Hematopoietic multipotent progenitor cell treated with erythropoietin and hydrocortisone succinate and interleukin-3 and kit ligand, for 8 days (in vitro differentiated cells): Measurements from ENCODE around the gene FOXA1.

Experiments used
- DNase-seq: peaks from one replicate; pipeline ENCODE4 v3.0.0-alpha.2; 2015

Gene FOXA1

DNA sequence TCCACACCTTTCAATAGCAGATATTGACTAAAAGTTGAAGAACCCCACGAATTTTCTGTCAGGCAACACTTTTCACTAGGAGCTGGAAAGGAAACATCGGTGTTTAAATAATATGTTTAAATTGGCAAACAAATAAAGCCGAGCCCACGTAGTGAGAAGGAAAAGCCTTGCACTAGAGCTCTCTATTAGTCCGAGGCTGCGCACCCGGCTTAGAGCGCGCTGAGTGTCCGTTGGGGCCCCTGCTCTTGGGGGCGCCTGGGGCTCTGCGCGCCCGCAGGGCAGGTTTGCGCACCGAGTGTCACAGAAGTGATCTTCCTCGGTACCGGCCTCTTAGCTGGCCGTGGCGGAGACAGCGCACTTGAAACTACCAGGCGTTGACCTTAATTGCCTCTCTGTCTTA lies 6.8 kb upstream of the FOXA1 start:
- DNase-seq, result no peak

DNA sequence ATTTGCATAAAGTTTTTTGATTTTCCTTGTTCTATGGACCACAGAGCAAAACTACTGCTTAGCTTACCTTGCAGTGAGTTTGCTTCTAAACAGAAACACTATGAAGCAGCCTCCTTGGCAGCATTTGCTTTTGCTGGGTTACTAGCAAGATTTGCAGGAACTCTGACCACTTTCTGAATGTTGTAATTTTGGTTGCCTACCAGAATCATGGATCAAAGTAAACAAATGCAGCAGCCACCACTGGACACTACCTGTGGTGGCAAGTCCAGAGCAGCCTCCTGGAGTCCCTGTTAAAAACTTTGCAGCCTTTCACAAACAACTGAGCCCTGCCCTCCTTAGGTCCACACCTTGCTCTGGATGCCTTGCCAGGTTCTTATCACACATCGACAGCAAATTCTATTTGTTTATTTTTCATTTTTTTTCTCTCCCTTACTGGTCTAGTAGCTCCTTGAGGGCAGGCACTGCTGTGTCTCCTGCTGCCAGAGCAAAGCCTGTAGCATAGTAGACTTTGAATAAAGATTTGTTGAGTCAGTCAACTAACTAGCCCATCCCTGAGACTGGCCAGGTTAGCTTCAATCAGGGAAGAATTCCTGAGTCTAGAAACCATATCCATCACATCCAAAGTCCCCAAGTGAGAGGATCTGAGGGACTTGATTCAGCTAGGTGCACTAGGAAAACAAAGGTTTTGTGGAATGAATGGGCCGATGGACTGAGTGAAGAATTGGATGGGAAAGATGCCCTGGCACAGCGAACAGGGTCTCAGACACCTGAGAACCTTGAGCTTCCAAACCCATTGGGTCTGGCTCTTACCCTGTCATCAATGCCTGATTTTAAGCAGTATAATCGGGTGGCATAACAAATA lies 6.1 kb upstream of the FOXA1 start:
- DNase-seq, result no peak

DNA sequence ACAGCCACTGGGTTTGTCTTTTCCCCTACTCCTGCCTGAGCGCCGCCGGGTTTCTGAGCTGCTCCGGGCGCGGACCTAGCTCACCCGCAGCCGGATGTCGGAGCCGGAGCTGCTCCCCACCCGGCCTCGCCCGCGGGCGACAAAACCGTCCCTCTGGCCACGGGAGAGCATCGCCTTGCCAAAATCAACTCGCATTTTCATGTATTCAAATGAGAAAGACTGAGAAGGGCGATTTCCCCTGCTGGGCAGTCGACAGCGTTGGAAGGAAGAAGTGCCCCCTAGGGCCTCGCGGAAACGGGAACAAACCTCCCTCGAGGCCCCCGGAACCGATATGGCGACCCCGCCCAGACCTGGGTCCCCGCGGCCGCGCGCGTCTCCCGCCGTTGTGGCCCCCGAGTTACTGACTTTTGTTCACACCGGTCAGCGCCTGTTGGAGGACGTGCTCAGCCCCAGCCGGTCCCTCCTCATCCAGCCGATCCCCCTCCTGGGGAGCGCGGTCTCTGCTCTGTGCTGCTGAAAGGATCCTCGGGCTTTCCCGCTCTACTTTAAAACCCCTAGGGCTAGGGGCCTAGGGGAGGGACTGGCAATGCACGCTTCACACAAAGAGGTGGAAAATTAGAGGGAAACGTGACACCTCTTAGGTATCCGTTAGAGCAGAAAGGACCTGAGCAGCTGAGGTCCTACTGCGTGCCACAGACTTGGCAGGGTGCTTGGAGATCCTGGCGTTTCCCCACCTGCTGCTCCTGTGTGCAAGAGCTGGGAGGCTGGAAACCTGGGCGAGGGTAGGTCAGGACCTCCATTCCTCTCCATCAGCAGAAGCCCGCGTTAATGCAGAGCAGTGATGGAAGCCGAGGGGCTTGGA lies 4.7 kb upstream of the FOXA1 start:
- no peak for DNase-seq

DNA sequence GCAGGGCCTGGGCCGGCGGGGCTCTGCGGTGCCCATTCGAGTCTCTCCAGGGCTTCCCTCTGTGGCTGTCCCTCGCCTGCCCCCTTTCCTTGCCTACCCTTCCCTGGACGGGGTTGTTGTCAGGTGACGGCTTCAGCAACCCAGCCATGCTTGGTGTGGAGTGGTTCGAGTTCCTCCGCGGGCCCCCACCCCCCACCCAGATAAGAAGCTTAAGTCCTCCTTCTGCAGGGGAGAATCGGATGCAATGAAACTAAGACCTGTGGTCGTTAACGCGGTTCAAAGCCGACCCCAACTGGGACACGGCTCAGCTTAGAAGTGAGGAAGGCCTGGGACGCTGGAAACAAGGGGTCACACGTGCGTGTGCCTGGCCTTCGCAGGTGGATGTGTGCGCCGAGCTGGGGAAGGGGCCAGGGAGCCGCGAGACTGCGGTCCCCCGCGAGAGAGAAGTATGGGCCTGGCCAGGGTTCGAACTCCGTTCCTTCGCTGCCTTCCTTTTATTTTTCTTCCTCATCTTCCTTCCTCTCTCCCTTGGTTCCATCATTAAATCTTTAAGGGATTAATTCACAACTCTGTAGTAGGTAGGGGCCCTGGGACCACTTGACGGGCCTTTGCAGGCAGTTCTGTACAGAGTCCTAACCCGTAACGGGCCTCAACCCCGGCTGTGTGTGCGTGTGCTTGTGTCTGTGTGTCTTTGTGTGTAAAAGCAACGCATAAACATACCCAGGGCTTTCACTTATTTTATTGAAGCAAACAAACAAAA lies 3.9 kb upstream of the FOXA1 start:
- no peak for DNase-seq

DNA sequence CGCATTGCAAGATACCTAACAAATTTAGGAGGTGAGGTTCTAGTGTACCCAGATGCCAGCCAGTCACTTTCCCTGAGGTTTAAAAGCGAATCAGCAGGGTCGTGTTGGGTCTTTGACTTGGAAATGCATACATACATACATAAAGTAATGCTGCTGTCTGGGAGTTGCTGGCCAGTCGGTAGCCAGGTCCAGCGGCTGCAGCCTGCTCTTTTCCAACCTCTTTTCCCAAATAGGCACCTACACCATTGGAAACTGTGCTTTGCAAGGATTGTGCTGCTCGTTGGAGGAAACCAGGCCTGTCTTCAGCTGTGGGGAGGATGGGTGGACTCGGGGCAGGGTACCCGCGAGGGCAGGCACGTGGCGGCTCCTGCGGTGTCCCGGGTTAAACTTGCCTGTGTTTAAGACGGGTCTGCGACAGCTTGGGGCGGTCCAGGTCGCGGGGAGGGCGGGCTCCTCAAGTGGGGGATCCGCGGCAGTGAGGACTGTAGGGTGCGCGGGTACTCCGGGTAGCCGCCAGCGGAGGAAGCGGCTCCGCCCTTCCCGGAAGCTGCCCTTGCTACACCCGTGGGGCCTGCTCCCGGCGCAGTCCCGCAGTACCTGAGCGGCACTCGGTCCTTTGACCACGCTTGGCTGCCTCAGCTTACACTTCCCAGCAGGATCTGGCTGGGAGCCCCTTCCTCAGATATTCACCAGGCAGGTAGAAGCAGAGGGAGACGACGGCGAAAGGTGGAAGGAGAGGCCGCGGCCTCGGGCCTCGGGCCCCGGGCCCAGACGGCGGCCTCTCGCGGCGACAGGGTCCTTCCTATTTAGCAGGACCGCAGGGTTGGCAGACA lies 3.1 kb upstream of the FOXA1 start:
- DNase-seq, result no peak

DNA sequence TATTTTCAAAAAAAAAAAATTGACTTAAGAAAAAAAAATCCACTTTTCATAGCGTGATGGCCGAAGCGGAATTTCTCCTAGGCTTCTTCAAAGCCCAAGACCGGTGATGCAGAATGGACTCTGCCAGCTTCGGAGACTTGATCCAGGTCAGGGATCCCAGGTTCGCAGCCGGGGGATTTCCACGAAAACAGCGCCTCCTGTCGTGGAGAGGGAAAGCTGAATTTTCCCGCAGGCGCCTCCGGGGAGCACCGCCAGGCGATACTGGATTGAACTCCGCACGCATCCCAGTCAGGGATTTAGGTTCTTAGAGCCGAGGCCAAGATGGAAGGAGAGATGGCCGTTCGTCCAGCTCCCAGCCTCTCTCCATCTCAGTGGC lies 2.5 kb upstream of the FOXA1 start:
- DNase-seq, result no peak

DNA sequence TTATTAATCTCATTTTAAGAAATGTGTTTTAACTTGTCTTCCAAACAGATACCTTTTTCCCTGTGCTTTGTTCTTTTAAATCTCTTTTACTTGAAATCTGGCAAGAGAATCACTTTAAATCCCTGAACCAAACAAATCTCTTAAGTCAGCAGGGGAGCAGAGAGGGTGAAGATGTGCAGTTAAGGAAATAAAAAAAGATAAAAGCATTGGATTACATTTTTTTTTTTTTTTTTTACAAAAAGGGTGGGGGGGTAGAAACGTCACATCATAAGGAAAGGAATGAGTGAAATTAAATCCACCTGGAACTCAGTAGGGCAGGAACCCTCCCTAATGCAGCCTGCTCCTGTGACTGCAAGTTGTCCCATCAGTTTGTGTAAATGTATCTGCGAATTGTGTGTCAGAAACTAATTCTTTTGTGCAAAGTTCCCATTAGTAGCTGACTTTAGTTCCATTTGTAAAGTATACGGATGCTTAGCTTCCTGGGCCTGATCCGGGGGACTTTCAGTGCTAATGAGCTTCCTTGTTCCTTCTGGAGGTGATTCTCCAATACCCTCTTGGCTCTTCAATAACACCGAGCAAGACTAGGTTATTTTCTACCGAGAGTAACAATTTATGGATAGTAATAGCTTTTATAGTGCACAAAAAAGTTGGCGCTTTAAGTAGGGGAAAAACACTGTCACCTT lies 1.9 kb upstream of the FOXA1 start:
- DNase-seq, result no peak

DNA sequence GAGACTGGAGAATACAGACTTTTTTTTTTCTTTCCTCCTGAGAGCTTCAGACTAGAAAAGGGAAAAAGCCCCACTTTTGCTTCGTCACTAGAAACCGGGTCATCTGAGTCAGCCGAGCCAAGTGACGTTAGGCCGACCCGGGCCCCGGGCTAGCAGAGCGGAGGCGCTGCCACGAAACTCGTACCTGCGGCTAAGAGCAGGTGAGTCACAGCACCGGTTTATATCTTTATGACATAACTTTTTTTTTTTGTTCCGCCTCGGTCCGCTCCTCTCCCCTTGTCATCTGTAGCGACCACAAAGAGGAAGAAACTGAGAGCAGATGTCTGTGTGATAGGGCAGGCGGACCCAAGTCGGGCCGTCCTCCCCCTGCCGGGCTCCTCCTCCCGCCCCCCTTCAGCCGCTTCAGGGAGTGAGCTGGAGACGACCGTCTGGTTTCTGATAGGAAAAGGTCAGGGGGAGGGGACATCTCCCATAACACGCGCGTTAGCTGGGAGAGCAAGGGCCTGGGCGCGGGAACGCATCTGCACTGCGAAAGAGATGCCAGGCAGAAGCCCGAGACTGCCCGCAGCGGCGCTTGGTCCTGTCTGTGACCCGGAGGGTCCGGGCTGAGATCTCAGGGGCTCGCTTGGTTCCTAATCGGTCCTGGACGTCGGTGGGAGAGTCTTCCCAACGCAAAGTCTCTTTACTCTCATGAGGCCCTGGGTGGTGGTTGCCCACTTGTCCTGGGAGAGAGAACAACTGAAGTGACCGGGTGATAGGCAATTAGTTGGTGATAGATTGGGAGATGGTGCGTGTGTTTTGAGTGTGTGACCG lies 966 bp upstream of the FOXA1 start:
- peak; percentile 34 for DNase-seq

DNA sequence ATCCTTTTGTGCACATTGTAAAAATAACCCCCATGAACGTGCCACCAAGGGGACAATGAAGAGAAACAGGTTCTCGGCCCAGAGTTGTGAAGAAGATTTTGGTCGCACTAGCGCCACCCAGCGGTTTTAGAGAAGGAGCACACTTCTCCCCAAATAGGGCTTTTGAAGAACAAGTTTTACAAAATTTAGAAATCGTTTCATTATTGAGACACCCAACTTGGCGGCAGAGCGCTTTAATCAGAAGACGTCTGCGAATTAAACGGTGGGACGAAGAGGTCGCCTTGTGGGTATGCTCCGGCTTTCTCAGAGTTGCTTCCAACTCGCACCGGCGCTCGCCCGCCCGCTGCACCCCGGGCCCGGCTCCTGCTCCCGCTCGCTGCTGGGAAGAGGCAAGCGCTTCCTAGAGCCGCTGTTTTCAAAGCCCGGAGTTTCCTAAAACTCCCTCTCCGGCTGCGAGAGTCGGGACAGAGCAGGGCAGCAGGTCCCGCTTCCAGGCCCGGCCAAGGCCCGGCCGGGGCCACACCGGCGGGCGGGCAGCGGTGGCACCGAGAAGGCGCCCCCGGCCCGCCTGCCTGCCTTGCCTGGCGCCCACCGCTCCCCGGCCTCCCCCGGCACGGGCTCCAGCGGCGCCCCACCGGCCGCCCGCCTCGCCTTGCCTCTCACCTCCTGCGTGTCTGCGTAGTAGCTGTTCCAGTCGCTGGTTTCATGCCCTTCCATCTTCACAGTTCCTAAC lies 645 bp downstream of the FOXA1 start:
- peak; percentile 89 for DNase-seq

DNA sequence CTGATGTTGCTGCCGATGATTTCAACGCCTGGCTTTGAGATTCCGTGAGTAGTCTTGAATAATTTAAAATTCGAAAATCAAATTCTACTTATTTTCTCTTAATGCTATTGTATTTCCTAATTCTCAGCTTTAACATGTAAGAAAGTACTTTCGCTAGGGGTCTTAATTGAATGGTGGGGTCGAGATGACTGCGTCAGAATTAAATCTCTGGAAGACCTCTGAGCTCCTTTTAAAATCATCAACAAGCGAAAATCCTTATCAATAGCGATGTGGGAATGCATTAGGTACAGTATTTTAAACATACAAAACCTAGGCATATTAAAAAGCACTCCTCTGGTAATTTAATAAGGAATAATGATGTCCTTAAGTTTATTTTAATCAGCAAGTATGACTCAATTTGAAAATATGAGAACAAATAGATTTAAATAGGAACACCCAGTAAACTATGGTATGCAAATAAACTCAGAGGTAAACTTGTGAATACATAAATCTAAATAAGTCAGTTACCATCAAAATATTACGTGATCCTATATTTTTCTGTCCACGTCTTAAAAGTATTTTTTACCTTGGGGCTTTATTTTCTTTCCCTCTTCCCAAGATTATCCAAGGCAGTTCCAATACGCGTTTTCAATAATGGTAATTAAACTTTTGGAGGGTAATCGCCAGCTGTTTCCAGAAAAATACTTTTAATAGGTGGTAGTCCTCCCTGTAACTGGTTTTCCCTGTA lies 1.4 kb downstream of the FOXA1 start:
- no peak for DNase-seq

DNA sequence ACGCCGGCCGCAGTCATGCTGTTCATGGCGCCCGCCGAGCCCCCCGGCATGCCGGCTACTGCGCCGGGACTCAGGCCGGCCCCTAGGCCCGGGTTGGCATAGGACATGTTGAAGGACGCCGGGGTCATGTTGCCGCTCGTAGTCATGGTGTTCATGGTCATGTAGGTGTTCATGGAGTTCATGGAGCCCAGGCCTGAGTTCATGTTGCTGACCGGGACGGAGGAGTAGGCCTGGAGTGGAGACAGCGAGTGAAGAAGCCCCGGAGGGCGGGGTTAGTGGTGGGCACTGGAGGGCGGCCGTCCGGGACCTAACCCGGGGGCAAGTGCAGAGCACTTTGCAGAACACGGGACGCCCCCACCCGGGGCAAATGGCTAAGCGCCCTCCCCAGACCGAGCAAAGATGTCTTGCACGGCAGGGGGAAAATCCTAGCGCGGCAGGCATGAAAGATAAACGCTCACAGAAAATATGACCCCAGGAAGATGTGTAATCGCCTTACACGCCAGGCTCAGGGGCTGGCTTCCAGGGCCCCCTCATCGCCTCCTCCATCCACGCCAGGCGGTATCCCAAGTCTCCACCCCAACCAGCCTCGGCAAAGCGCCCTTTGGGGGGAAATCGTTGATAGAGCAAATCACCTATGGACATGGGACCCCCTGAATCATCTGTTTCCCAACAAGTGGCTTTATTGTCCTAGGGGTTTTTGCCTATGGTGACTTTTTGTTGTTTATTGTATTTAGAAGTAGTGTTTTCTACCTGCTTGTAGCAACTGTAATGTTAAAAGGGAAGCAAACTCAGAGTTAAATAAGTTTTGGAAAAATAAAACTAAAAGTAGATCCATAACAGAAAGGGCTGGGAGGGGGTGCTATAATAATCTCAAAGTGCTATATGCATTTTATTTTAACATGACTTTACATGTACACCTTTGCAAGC lies 2.3 kb downstream of the FOXA1 start:
- no peak for DNase-seq

DNA sequence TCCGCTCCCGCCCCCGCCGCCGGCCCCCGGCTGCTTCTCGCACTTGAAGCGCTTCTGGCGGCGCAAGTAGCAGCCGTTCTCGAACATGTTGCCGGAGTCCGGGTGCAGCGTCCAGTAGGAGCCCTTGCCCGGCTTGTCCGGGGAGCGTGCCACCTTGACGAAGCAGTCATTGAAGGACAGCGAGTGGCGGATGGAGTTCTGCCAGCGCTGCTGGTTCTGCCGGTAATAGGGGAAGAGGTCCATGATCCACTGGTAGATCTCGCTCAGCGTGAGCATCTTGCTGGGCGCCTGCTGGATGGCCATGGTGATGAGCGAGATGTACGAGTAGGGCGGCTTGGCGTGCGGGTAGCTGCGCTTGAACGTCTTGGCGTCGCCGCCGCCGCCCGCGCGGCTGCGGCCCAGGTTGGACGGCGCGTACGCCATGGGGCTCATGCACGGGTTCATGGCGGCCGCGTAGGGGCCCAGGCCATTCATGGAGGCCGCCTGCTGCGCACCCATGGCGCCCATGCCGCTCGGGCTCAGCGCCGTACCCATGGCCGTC lies 3.0 kb downstream of the FOXA1 start:
- no peak for DNase-seq

DNA sequence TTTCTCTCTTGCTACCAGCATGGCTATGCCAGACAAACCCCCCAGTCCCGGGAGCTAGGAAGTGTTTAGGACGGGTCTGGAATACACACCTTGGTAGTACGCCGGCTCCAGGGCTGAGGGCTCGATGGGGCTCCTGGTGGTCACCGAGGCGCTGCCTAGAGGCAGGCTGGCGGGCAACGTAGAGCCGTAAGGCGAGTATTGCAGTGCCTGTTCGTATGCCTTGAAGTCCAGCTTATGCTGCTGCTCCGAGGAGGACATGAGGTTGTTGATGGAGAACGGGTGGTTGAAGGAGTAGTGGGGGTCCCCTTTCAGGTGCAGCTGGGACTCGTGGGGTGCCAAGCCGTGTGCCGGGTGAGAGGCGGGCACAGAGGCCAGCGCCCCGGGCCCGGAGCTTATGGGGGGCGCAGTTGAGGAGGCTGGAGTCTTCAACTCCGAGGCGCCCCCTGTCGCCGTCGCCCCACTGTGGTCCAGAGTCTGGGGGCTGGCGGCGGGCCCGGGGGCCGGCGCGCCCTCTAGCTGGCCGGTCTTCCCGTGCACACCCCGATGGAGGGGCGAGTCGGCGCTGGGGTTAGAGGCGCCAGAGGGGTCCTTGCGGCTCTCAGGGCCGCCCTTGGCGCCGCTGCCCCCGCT lies 3.6 kb downstream of the FOXA1 start:
- DNase-seq, result no peak

DNA sequence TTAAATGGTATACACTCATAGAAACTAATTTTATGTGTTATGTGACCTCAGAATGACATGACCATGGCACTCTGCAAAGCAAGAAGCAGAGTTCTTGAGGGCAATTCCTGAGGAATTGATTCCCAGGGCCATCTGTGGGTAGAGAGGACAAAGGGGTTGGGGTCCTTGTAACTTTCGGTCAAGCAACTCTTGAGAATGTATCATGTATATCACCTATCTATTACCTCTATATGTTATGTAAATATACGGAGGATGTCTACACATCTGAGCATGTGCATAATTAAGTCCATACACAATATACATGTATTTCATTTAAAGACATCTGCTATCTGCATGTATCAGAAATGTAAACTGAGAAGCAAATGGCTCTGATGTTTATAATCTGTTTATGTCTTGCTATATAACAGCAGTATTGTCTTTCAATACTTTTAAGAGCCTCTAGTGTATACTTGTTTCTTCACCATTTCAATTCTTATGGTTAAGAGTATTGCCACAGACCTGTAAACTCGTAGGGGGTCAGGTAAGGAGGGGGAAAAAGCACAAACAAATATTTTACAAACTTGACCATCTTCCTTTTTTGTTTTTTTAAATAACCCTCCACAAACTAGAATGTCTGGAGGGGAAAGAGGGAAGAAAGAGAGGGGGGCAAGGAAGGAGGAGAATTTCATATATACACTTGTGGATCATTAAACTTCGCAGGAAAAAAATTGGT lies 4.5 kb downstream of the FOXA1 start:
- no peak for DNase-seq

DNA sequence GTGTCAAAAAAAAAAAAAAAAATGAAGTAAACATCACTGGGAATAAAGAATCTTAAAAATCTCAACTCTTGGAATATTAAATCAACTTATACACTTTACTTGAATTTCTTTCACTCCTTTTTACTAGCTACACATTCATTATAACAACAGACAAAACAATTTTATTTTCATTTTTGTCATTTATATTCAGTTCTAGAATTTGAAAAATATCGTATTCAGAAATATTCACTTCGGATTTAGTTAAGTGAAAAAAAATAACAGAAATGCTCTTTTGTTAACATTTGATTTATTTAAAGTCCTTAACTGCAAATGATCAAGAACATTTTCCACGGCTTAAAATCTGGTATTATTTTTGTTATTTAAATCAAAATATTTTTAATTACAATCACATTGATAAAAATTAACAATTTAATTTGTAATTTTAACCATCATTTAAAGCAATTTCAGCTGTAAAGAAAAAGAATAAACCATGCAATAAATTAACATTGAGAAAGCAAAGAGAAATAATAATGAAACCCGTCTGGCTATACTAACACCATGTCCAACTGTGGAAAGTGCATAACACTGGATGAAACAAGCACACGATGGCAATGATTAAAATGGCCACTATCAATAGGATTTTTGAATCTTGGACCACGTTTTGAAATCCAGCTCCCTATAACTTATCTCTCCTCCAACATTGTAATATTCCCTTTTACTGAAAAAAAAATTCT lies 5.2 kb downstream of the FOXA1 start:
- DNase-seq, result no peak
